ENCODE data around the gene CAMK2B.
"Not testable (repeated sequence)": the region's sequence is repeated elsewhere in the genome, so short reads cannot be mapped to it uniquely, and the experiment has no call there.

CAMK2B gene

DNA sequence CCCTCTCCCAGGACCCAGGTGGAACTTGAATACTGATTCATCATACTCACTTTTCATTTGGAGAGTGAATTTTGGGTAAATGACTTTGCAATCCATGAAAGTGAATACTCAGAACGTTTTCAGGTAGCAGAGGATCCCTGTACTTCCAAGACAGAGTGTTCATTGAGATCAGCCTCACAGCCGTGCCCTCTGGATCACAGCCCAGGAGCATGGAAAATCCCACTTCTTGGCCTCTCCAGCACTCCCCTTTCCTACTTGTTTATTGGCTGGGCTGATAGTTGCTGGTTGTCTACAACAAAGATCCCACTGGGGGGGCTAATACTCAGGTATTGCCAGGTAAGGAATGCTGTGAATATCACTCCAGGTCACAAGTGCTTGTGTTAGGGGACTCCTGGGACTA is 142.0 kb downstream of the CAMK2B start:
- no peak overlapping the region for H3K4me3 ChIP-seq (ENCODE audit: control insufficient read depth, low read depth, low read length)
- no peak for DNase-seq (ENCODE audit: low read depth)
- TF ChIP-seq, protein P1, sequence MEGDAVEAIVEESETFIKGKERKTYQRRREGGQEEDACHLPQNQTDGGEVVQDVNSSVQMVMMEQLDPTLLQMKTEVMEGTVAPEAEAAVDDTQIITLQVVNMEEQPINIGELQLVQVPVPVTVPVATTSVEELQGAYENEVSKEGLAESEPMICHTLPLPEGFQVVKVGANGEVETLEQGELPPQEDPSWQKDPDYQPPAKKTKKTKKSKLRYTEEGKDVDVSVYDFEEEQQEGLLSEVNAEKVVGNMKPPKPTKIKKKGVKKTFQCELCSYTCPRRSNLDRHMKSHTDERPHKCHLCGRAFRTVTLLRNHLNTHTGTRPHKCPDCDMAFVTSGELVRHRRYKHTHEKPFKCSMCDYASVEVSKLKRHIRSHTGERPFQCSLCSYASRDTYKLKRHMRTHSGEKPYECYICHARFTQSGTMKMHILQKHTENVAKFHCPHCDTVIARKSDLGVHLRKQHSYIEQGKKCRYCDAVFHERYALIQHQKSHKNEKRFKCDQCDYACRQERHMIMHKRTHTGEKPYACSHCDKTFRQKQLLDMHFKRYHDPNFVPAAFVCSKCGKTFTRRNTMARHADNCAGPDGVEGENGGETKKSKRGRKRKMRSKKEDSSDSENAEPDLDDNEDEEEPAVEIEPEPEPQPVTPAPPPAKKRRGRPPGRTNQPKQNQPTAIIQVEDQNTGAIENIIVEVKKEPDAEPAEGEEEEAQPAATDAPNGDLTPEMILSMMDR (conservative IDR thresholded peaks at IDR 0.05; ENCODE audit: control insufficient read depth, insufficient read depth, low read depth, low read length) = no peak

DNA sequence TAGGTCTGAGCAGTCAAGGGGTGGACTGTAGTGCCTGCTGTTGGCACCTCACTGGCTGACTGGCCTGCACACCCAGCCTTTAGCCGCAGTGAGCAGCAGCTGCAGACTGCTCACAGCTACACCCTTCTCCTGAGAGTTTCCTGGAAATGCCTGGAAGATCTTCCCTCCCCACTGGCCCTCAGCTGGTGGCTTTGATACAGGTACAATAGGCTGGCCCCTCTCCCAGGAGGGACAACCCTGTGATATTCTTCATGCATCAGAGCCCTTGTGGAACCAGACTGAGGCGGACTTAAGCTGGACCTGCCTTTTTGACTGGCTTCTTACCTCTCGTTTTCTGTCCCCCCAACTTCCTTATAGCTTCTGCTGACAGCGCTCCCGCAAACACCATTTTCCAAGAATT is 142.6 kb downstream of the CAMK2B start:
- TF ChIP-seq, protein P1 (conservative IDR thresholded peaks at IDR 0.05; ENCODE audit: control insufficient read depth, insufficient read depth, low read depth, low read length) = no peak
- DNase-seq (ENCODE audit: low read depth) = no peak
- H3K4me3 ChIP-seq (ENCODE audit: control insufficient read depth, low read depth, low read length) = no peak overlapping the region

DNA sequence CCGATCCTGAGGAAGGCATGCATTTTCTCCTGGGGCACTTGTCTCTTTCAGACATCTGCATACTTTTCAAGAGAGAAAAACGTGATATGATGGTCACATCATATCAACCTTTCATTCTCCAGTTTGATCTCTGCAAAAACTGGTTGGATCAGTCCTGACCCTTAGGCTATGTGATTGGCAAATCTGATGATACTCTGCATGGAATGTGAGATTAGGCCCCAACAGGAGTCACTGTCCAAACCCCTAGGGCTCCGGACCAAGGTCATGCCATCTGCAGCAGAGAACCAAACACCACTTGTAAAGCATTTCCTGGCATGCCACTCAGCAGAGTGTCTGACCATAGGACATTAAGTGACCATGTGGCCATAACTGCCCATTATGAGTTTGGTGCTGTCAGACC is 144.8 kb downstream of the CAMK2B start:
- H3K4me3 ChIP-seq (ENCODE audit: control insufficient read depth, low read depth, low read length) = no peak overlapping the region
- TF ChIP-seq, protein P1 (conservative IDR thresholded peaks at IDR 0.05; ENCODE audit: control insufficient read depth, insufficient read depth, low read depth, low read length) = no peak
- no peak for DNase-seq (ENCODE audit: low read depth)

DNA sequence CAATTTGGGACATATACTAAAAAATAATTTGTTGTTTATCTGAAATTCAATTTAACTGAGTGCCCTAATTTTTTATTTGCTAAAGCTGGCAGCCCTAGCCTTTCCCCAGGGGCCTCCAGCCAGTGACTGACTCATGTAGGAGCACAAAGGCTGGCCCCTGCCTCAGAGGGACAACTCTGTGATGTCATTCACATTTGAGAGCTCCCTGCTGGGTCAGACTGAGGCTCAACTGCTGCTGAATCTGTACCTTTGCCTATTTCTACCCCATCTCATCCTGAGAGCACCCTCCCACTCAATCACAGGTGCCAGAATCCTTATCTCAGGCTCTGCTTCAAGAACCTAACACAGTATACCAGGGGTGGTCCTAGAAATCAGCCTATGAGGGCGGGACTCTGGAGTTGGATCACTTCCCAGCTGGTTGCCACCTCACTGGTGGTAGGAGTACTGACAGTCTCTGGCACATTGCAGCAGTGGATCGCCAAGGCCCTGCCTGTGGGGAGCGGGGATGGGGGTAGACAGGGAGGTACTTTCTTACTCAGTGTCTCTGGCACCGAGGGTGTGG is 147.7 kb downstream of the CAMK2B start:
- peak; percentile 38 for DNase-seq (ENCODE audit: low read depth)
- H3K4me3 ChIP-seq (ENCODE audit: control insufficient read depth, low read depth, low read length) = no peak overlapping the region
- TF ChIP-seq, protein P1 (conservative IDR thresholded peaks at IDR 0.05; ENCODE audit: control insufficient read depth, insufficient read depth, low read depth, low read length) = no peak

DNA sequence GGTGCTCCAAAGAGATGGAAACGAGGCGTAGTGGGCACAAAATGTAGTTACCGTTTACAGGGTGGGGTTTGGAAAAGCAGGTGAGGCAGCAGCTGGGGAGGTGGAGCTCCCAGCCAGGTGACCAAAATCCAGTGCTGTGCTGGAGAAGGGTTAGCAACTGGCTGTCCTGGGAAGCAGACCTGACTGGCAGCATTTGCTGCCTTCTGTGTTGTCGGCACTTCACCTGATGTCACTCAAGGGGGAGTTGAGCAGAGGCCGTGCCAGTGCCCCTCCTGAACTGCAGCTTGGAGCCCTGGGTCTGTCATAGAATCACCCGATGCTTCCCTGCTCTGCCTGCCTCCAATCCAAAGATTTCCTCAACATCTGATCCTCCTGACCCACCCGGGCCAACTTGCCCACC is 148.9 kb downstream of the CAMK2B start:
- DNase-seq (ENCODE audit: low read depth) = no peak
- H3K4me3 ChIP-seq (ENCODE audit: control insufficient read depth, low read depth, low read length) = no peak overlapping the region
- TF ChIP-seq, protein P1 (conservative IDR thresholded peaks at IDR 0.05; ENCODE audit: control insufficient read depth, insufficient read depth, low read depth, low read length) = no peak

DNA sequence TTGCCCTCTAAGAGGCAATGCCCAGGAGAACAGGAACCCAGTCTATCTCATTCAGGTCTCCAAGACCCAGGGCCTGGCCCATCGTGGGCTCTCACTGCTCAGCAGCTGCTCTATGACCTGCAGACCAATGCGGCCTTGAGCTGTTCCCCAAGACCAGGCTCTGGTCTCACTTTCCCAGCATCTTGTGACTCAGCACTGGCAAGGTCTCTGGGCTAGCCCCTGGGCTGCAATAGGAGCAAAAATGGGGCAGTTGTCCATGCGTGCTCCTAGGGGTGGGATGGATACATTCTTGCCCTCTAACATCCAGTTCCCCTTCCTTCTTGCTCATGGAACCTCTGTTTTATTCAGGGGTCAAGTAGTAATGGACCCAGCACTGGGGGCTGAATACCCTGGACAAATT is 149.7 kb downstream of the CAMK2B start:
- no peak overlapping the region for H3K4me3 ChIP-seq (ENCODE audit: control insufficient read depth, low read depth, low read length)
- DNase-seq (ENCODE audit: low read depth) = no peak
- TF ChIP-seq, protein P1 (conservative IDR thresholded peaks at IDR 0.05; ENCODE audit: control insufficient read depth, insufficient read depth, low read depth, low read length) = no peak

DNA sequence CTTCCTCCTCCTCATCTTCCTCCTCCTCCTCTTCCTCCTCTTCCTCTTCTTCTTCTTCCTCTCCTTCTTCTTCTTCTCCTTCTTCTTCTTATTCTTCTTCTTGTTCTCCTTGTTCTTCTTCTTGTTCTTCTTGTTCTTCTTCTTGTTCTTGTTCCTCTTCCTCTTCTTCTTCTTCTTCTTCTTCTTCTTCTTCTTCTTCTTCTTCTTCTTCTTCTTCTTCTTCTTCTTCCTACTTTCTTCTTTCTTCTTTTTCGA is 150.8 kb downstream of the CAMK2B start:
- not testable (repeated sequence) for DNase-seq (ENCODE audit: low read depth)

More for the DNA sequence above, 150.8 kb downstream of the CAMK2B start:
- not testable (repeated sequence) for H3K4me3 ChIP-seq (ENCODE audit: control insufficient read depth, low read depth, low read length)

Measured in fibroblast of mammary gland (primary cell).